ENCODE results near the gene SNX5. TPM values are rescaled to one million over a fixed set of nuclear protein-coding genes. Genes with fewer than 3 reads are reported as not detected.

The SNX5 gene
- polyA plus RNA-seq, 1 donor from 2014 or later = 59.8 TPM

GRCh38 chr20:17895641-17896171, 72.9 kb downstream of the SNX5 start (continued):
- TF ChIP-seq EZH2 (IDR thresholded peaks at IDR 0.05; ENCODE audit: borderline replicate concordance, insufficient read depth, low read length, poor library complexity, severe bottlenecking) (no peak), POLR2AphosphoS5 (IDR thresholded peaks at IDR 0.05) (no peak)

- no peaks in the 10 kb centered on the region for H4K20me1 ChIP-seq (ENCODE audit: insufficient read depth)
- no peak for TF ChIP-seq EZH2 (IDR thresholded peaks at IDR 0.05; ENCODE audit: borderline replicate concordance, insufficient read depth, low read length, poor library complexity, severe bottlenecking)
- no peak for TF ChIP-seq EP300 (conservative IDR thresholded peaks at IDR 0.05; ENCODE audit: poor library complexity, severe bottlenecking)
- no peak for TF ChIP-seq MXI1 (conservative IDR thresholded peaks at IDR 0.05; ENCODE audit: poor library complexity, severe bottlenecking)
- TF ChIP-seq, protein P1, sequence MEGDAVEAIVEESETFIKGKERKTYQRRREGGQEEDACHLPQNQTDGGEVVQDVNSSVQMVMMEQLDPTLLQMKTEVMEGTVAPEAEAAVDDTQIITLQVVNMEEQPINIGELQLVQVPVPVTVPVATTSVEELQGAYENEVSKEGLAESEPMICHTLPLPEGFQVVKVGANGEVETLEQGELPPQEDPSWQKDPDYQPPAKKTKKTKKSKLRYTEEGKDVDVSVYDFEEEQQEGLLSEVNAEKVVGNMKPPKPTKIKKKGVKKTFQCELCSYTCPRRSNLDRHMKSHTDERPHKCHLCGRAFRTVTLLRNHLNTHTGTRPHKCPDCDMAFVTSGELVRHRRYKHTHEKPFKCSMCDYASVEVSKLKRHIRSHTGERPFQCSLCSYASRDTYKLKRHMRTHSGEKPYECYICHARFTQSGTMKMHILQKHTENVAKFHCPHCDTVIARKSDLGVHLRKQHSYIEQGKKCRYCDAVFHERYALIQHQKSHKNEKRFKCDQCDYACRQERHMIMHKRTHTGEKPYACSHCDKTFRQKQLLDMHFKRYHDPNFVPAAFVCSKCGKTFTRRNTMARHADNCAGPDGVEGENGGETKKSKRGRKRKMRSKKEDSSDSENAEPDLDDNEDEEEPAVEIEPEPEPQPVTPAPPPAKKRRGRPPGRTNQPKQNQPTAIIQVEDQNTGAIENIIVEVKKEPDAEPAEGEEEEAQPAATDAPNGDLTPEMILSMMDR (IDR thresholded peaks at IDR 0.05; ENCODE audit: poor library complexity, severe bottlenecking) = no peak
- TF ChIP-seq RAD21 (conservative IDR thresholded peaks at IDR 0.05) = no peak
- no peak for TF ChIP-seq POLR2AphosphoS5 (IDR thresholded peaks at IDR 0.05)
- TF ChIP-seq TAF1 (IDR thresholded peaks at IDR 0.05; ENCODE audit: low read depth) = no peak
- TF ChIP-seq SMC3 (conservative IDR thresholded peaks at IDR 0.05; ENCODE audit: poor library complexity) = no peak
- no peak for TF ChIP-seq REST (IDR thresholded peaks at IDR 0.05; ENCODE audit: borderline replicate concordance)
These were observed 75.1 kb downstream of the SNX5 start for GRCh38 chr20:17893445-17893844.

DNA sequence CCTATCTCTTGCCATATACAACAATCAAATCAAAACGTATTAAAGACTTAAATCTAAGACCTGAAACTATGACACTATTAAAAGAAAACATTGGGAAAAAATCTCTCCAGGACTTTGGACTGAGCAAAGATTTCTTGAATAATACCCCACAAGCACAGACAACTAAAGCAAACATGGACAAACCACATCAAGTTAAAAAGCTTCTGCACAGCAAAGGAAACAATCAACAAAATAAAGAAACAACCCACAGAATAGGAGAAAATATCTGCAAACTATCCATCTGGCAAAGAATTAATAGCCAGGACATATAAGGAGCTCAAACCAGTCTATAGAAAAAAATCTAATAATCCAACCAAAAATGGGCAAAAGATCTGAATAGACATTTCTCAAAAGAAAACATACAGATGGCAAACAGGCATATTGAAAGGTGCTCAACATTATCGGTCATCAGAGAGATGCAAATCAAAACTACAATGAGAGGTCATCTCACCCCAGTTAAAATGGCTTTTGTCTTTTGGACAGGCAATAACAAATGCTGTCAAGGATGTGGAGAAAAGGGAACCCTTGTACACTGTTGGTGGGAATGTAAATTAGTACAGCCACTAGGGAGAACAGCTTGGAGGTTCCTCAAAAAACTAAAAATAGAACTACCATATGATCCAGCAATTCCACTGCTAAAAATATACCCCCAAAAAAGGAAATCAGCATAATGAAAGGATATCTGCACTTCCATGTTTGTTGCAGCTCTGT, 76.2 kb downstream of the SNX5 start:
- Histone ChIP-seq H3K4me3 (ENCODE audit: low read length) (no peak overlapping the region), H3K9ac (ENCODE audit: low read length) (no peak overlapping the region), H3K27me3 (ENCODE audit: insufficient read depth, low read depth, low read length) (no peaks in the 10 kb centered on the region), H3K9me3 (ENCODE audit: low read length) (peaks cover 2% of the 10 kb centered on the region), H2AFZ (ENCODE audit: low read depth, low read length) (no peak overlapping the region), H3K9me2 (ENCODE audit: insufficient read depth, low read length) (no peaks in the 10 kb centered on the region), H3K4me2 (ENCODE audit: low read length) (no peak overlapping the region), H4K20me1 (ENCODE audit: insufficient read depth) (no peaks in the 10 kb centered on the region), H3K36me3 (ENCODE audit: insufficient read depth, low read length) (no peaks in the 10 kb centered on the region), H3F3A (ENCODE audit: insufficient read depth, low read length, poor library complexity, severe bottlenecking) (no peaks in the 10 kb centered on the region), H3K27ac (ENCODE audit: low read length) (no peak overlapping the region), H3K79me2 (replicated peaks; ENCODE audit: insufficient read depth, low read length) (no peaks in the 10 kb centered on the region)
- TF ChIP-seq MXI1 (conservative IDR thresholded peaks at IDR 0.05; ENCODE audit: poor library complexity, severe bottlenecking) (no peak), SMC3 (conservative IDR thresholded peaks at IDR 0.05; ENCODE audit: poor library complexity) (no peak), POLR2AphosphoS5 (IDR thresholded peaks at IDR 0.05) (no peak), EZH2 (IDR thresholded peaks at IDR 0.05; ENCODE audit: borderline replicate concordance, insufficient read depth, low read length, poor library complexity, severe bottlenecking) (no peak), EP300 (conservative IDR thresholded peaks at IDR 0.05; ENCODE audit: poor library complexity, severe bottlenecking) (no peak), RAD21 (conservative IDR thresholded peaks at IDR 0.05) (no peak), REST (IDR thresholded peaks at IDR 0.05; ENCODE audit: borderline replicate concordance) (no peak), TAF1 (IDR thresholded peaks at IDR 0.05; ENCODE audit: low read depth) (no peak)
- TF ChIP-seq, protein P1 (IDR thresholded peaks at IDR 0.05; ENCODE audit: poor library complexity, severe bottlenecking) = no peak

More at GRCh38 chr20:17893445-17893844, 75.1 kb downstream of the SNX5 start:
- Histone ChIP-seq H3K9me2 (ENCODE audit: insufficient read depth, low read length) (no peaks in the 10 kb centered on the region), H3K27ac (ENCODE audit: low read length) (no peak overlapping the region), H3K4me3 (ENCODE audit: low read length) (no peak overlapping the region), H3K27me3 (ENCODE audit: insufficient read depth, low read depth, low read length) (no peaks in the 10 kb centered on the region), H3K9ac (ENCODE audit: low read length) (no peak overlapping the region), H2AFZ (ENCODE audit: low read depth, low read length) (no peak overlapping the region), H3K4me2 (ENCODE audit: low read length) (no peak overlapping the region), H3F3A (ENCODE audit: insufficient read depth, low read length, poor library complexity, severe bottlenecking) (no peaks in the 10 kb centered on the region), H3K36me3 (ENCODE audit: insufficient read depth, low read length) (no peaks in the 10 kb centered on the region), H3K9me3 (ENCODE audit: low read length) (peaks cover 2% of the 10 kb centered on the region), H3K79me2 (replicated peaks; ENCODE audit: insufficient read depth, low read length) (no peaks in the 10 kb centered on the region)

Measured in neural cell (in vitro differentiated cells).